ENCODE measurements around the gene ARFGAP1.
"Not testable (repeated sequence)": the region's sequence is repeated elsewhere in the genome, so short reads cannot be mapped to it uniquely, and the experiment has no call there.

The ARFGAP1 gene

DNA sequence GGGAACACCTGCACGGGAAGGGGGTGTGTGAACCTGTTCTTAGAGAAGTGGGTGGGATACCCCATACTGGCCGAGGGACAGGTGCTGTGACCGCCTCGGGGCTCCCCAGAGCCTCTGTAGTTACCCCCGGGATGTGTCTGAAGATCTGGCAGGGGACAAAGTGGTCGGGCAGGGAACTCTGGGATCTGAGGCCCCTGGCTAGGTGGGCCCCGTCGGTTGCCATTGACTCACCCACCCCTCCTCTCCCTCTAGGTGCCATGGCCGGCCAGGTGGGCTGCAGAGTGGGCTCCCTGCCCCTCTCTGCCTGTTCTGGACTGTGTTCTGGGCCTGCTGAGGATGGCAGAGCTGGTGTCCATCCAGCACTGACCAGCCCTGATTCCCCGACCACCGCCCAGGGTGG, 32.6 kb upstream of the ARFGAP1 start:
- DNase-seq (ENCODE audit: low read depth, low spot score): no peak

DNA sequence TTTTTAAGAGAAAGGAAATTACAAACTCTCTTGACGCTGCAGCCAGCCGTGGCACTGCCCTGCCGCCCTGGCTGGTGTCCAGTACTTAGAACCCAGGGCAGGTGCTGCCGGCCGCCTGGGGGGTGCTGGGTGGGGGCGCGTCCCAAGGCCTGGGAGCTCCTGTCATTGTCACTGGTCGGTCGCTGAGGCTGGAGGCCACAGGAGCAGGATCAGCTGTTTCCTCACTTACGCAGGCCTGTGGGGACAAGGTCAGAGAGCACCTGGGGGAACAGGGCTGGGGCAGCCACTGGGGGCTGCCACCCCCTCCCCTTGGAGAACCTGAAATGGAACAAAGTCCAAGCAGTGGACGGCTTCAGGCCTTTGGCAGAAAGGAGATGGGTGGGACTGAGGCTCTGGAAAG, 31.3 kb upstream of the ARFGAP1 start:
- DNase-seq (ENCODE audit: low read depth, low spot score): no peak

DNA sequence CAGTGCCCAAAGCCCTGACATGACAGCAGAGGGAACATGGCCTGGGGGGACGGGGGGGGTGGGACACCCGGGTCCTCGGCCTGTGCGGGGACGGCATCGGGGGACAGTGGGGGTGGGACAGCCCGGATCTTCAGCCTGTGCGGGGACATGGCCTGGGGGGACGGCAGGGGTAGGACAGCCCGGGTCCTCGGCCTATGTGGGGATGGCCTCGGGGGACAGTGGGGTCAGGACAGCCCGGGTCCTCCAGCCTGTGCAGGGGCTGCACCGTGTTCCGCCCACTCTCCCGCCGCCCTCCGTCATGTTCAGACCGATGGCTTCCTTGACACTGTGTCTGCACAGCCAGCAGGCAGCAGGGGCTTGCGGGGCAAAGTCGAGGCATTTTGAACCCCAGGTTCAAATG, 29.9 kb upstream of the ARFGAP1 start:
- DNase-seq (ENCODE audit: low read depth, low spot score): no peak

DNA sequence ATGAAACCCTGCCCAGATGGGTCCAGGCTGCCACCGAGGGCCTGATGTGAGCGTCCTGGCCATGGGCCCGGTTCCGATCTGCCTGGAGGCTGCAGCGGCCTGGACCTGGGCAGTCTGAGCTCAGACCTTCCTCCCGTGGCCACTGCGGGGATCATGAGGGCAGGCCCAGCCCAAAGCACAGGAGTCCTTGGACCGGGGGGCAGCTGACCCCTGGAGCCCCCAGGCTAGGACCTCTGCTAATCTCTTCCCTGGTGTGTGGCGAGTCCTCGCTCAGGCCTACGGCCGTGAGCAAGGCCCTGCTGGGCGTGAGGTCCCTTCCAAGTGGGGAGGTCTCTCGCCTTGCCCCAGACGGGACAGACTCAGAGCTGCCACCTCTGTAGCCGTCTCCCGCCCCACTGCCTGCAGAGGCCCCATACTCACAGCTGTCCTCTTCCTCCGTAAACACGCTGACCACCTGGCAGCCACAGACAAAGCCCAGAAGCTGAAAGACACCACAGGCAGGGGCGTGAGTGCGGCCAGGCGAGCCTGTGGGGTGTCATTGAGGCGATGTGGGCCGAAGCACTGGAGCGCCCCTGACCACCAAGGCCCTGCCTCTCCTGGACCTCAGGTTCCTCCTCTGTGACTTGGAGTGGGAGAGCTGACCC, 28.9 kb upstream of the ARFGAP1 start:
- no peak for DNase-seq (ENCODE audit: low read depth, low spot score)

DNA sequence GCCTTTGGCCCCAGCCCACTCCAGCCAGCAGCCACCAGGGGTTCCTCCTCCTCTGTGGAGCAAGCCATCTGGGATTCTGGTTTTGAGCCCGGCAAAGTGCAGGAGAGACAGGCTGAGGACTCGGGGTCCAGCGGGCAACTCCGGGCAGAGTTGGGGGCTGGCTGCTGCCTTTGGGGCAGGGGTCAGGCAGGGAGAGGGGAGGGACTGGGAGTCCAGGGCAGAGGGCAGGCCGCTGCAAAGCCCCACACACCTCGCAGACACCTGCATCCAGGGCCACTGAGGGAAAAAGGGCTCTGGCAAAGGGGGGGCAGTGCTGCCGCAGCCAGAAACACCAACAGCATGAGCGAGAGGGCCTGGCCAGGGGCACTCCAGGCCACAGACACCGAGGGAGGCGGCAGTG, 28.1 kb upstream of the ARFGAP1 start:
- no peak for DNase-seq (ENCODE audit: low read depth, low spot score)

DNA sequence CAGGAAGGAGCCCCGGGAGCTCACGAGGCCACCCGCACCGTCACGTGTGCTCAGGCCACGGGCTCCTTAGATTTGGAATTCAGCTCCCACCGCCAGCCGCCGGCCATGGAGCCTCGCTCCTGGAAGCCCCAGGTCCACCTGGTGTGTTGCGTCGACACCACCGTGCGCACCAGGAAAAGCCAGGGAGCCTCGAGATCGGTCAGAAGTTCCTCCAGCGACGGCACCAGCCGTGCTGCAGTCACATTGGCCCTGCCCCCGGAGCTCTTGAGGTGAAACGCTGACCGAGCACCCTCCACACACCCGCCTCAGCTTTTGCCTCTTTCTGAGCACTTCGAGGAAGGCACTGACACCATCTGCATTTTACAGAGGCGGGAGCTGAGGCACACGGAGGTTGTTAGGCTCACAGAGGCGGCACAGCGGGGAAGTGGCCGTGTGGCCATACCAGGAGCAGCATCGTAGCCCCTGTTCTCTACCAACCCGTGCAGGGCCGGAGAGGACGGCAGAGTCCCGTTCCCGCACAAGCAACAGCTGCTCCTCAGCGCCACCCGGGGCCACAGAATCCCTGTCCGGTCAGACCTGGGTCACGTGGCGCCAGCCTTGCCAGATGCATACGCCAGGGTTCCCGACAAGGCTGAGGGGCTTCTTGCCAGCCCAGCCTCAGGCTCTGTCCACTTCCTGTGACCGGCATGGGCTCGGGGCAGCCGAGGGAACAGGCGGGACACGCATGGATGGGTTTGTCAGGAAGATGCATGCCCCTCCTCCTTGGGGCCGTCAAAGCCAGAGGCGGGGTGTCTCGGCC, 25.9 kb upstream of the ARFGAP1 start:
- DNase-seq (ENCODE audit: low read depth, low spot score): no peak

DNA sequence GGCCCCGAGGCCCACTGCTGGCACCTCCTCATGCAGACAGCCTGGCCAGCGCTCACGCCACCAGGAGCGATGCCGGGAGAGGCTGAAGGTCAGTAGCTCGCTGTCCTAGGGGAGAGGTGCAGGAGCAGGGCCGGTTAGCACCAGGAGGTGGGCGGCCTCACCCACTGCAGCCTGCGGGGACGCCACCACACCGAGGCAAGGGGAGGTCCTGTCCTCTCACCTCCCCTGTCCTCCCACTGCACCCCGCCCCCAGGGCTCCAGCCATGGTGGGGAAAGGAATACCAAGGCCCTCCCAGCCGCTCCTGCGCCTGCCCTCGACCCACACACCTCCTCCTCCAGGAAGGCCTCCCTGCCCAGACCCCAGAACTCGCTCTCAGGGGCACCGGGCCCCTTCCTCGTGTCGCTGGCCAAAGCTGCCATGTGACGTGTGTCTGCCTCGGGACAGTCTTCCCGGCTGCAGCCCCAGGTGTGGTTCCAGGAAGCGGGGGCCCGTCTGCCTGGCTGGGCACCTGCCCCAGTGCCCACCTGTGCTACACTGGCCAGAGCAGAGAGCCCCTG, 24.9 kb upstream of the ARFGAP1 start:
- no peak for DNase-seq (ENCODE audit: low read depth, low spot score)

DNA sequence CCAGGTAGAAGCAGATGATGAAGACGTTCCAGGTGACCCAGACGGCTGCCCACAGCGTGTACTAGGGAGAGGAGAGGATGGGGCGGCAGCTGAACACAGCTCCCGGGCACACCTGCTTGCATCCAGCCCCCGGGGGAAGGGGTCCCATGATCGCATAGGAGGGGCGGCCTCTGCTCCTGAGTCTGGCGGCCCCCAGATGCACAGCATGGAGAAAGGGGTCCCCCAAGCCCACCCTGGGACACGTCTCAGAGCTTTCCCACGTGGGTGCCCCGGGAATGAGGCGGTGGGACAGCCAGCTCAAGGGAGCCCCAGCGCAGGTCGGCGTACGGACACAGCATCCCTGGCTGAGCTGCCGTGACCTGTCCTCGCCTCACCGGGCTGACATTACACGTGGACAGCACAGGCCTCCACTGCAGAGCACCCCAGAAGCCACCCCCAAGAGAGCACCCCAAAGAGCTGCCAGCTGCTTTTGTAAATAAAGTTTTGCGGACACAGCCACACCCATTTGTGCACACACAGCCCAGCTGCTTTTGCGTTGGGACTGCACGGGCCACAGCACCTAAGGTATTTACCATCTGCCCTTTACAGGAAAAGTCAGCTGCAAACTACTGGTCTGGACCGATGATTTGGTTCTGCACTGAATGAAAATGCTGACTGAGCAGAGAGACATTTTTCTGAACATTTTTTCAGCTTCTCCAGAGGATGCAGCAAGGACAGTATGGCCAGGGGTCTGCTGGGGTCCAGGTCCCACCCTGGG, 23.6 kb upstream of the ARFGAP1 start:
- no peak for DNase-seq (ENCODE audit: low read depth, low spot score)

DNA sequence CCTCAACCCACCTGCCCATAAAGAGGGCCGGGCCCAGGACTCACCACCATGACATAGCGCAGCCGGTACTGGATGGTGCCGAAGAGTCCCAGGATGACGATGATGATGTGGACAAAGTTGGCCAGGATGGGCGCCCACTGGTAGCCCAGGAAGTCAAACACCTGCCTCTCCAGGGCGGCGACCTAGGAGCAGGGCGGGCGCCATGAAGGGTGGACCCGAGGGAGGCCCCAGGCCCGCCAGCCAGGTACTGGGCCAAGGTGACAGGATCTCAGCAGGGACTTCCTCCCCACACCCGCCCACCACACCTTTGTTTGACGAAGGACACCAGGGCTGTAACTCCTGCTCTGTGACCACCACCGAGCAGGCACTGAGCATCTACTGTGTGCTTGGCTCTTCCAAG, 22.7 kb upstream of the ARFGAP1 start:
- DNase-seq (ENCODE audit: low read depth, low spot score): no peak

DNA sequence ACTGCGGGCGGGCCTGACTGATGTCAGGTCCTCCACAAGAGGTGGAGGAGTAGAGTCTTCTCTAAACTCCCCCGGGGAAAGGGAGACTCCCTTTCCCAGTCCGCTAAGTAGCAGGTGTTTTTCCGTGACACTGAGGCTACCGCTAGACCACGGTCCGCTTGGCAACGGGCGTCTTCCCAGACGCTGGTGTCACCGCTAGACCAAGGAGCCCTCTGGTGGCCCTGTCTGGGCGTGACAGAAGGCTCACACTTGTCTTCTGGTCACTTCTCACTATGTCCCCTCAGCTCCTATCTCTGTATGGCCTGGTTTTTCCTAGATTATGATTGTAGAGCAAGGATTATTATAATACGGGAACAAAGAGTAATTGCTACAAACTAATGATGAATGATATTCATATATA, 21.3 kb upstream of the ARFGAP1 start:
- DNase-seq (ENCODE audit: low read depth, low spot score): not testable (repeated sequence)

DNA sequence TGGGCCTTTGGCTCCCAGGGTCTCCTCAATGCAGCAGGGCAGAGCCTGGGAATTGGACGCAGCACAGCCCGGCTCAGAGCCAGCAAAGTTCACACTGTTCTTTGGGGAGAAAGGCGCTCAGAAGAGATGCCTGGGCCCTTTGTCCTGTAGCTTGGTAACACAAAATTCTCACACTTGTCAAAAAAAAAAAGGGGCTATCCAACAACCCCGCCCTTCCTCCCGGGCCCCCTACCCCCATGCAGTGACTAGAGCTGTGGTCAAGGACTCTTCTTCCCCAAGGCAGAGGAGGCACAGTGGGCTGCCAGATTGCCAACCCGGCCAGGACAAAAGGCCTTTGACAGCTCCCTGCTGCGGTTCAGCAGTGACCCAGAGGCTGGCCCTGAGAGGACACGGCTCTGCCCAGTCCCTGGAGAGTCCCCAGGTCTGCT, 20.3 kb upstream of the ARFGAP1 start:
- DNase-seq (ENCODE audit: low read depth, low spot score): no peak

DNA sequence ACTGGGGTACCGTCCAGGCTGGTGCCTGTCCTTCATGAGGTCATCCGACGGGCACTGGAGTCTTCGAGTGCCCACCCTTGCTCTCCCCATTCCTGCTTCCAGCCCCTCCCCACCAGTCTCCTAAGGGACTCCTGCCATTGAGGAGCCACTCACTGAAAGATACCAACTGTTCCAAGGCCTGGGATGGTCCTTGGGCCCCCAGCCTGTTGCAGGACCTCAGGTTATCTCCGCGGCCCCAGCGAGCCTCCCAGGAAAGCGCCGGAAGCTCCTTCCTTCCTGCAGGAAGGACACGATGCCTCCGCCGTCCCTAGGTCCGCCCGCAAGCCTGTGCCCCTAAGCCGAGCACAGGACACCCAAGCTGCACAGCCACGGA, 19.6 kb upstream of the ARFGAP1 start:
- DNase-seq (ENCODE audit: low read depth, low spot score): no peak

DNA sequence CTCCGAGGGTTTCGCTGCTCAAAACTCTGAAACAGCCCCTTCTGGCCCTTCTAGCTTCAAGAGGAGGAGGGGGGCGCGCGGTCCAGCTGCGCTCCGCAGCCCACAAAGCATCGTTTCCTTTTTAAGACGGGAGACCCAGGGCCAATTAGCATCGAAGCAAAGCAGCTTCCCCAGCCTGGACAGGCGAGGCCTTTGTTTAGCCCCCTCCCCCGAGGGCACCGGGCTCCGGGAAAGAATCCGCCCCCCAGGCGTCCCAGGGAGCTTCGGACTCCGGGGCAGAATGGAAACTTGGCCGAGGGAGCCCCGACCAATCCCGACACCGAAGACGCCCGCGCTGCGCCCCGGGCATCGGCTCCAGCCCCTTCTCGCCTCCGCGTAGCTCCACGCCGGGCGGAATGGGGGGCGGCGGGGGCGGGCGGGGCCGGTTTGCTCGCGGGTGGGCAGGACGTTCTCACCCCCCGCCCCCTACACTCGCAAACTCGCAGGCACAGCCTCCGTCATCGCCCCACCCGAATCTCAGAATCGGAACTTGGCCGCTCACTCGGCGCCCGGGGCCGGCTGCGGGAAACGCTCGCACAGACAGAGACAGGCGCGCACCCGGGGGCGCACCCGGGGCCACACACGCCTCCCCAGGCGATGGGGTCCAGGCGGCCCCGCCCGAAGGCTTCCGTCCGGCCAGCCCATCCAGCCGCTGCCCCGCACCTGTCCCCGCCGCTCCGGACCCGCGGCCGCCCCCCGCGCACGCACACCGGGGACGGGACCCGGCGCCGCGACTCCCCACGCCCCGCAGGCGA, 19.0 kb upstream of the ARFGAP1 start:
- DNase-seq (ENCODE audit: low read depth, low spot score): no peak

DNA sequence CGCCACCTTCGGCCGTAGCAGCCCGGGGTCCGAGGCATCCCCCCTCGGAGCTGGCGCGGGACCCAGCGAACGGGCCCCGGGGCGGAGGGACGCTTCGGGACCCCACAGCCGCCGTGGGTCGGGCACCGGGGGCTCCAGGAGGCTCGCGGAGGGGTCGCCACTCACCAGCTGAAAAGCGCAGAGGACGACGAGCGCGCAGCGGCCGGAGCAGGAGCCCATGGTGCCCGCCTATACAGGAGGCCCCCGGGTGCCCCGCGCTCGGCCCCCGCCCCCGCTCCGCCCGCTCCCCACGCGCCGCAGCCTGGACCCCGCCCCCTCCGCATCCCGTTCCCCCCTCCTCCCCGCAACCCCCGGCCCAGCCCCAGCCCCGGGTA, 18.4 kb upstream of the ARFGAP1 start, which contains the start of gene NKAIN4:
TSS of gene NKAIN4 (minus strand) at position 232 of the 374 bp plus-strand sequence. CDS start at position 219, 13 bp downstream.
- DNase-seq (ENCODE audit: low read depth, low spot score): no peak

DNA sequence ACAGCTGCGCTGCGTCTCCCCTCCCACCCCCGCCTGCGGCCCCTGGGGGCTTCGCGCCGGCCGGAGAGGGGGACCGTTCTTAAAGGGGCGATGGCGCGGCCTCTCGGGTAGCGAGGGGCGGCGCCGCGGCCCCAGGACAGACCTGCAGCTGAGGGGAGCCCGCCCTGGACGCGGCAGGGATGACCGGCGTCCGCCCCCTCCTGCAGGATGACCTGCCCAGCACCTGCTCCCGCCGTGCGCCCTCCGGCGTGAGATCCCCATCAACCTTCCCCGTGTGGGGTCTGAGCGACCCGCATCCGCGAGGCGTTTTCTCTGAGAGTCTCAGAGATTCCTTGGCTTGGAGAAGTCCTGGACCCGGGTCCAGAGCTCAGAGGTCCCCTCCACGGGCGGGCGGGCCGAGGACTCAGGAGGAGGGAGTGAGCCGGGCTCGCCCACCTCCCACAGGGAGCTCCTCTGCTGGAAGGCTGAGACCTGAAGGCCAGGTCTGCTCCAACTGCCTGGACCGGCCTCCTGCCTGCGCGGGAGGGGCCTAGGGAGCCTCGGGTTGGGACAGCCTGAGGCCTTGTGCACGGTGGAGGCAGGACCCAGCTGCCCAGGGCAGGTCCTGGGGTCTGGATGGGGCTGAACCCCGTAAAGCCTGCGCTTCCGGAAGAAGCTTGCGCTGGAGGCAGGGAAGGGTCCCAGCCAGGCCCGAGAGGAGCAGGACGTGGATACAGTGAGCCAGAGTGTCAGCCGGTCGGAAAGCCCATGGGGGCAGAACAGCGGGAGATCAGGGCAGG, 17.8 kb upstream of the ARFGAP1 start:
- DNase-seq (ENCODE audit: low read depth, low spot score): no peak

DNA sequence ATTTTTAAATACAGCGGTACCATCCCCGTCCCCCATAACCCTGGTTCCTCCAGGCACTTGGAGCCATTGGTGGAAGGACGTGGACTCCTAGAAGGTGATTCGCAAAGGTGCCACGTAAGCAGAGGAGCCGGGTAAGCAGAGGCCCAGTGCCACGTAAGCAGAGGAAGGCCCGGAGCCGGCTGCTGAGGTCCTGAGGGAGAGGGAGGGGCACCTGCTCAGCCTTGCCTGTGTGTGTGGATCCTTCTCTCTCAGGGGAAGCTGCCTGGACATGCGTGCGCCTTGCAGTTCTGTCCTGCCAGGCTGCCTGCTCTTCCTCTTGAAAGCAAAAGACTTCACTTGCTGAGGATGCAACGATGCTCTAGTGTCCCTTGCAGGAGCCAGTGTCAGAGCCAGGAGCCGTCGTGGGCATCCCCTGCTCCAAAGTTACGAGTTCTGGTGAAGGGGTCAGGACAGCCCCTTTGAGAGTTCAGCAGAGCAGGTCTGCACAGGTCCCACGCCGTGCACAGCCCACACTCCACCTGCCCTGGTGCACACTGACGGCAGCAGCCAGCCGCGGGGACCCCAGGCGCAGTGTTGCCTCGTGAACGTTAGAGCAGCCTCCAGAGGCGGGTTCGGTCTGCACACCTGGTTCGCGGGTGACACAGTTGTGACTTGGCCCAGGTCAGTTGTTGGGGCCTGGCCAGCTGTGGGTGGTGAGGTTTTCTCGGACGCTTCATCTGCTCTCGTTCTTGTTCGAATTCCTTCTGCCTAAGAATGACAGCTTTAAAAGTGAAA, 16.5 kb upstream of the ARFGAP1 start:
- no peak for DNase-seq (ENCODE audit: low read depth, low spot score)

DNA sequence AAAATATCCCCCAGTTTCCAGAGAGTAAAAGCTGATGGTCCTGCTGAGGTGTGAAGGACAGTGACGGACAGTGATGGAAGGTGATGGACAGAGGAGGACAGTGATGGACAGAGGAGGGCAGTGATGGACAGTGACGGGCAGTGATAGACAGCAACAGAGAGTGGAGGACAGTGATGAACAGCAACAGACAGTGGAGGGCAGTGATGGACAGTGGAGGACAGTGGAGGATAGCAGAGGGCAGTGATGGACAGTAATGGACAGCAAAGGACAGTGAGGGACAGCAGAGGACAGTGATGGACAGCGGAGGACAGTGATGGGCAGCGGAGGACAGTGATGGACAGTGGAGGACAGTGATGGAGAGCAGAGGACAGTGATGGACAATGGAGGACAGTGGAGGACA, 15.7 kb upstream of the ARFGAP1 start:
- DNase-seq (ENCODE audit: low read depth, low spot score): no peak

DNA sequence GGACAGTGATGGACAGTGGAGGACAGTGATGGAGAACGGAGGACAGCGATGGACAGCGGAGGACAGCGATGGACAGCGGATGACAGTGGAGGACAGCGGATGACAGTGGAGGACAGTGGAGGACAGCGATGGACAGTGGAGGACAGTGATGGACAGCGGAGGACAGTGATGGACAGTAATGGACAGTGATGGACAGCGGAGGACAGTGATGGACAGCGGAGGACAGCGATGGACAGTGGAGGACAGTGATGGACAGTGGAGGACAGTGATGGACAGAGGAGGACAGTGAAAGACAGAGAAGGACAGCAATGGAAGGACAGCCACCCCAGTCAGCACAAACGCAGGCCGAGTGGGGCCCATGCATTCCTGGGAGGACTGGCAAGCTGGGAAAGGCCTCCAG, 15.0 kb upstream of the ARFGAP1 start:
- no peak for DNase-seq (ENCODE audit: low read depth, low spot score)

DNA sequence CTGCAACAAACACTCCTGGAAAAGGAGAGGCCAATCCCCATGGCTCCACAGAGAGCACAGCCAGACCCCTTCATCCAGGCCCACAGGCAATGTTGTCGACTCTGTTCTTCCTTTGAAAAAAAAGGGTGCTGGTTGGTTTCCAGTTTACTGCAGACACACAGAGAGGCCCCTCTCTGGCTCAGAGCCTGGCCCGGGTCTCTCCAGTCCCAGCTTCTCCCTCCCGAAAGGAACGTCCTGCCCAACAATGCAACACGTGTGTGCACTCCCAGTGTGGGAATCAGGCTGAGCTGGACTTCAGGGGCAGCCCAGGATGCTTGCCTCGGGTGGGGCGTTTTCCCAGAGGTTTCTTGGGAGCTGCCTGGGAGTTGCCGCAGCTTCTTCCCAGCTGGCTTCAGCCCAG, 13.8 kb upstream of the ARFGAP1 start:
- no peak for DNase-seq (ENCODE audit: low read depth, low spot score)
